ENCODE measurements around the gene FAIM2. TPM values are rescaled to one million over a fixed set of nuclear protein-coding genes. Genes with fewer than 3 reads are reported as not detected.

The FAIM2 gene
- total RNA-seq, 1 experiment from 2014 or later, result 0.18 TPM

GRCh38 chr12:49868952-49869815, 34.5 kb downstream of the FAIM2 start:
- no peak overlapping the region for H3K4me3 ChIP-seq (ENCODE audit: low read length)
- H3K4me2 ChIP-seq (ENCODE audit: low read length), result no peak overlapping the region
- CTCF ChIA-PET, result no interaction called here
- H3F3A ChIP-seq (ENCODE audit: low read length, unreplicated experiment), result no peaks in the 10 kb centered on the region
- H3K79me2 ChIP-seq (ENCODE audit: low read length), result no peaks in the 10 kb centered on the region
- TF ChIP-seq EZH2 (IDR thresholded peaks at IDR 0.05; ENCODE audit: low read length, unreplicated experiment), result no peak
- TF ChIP-seq, protein P1, sequence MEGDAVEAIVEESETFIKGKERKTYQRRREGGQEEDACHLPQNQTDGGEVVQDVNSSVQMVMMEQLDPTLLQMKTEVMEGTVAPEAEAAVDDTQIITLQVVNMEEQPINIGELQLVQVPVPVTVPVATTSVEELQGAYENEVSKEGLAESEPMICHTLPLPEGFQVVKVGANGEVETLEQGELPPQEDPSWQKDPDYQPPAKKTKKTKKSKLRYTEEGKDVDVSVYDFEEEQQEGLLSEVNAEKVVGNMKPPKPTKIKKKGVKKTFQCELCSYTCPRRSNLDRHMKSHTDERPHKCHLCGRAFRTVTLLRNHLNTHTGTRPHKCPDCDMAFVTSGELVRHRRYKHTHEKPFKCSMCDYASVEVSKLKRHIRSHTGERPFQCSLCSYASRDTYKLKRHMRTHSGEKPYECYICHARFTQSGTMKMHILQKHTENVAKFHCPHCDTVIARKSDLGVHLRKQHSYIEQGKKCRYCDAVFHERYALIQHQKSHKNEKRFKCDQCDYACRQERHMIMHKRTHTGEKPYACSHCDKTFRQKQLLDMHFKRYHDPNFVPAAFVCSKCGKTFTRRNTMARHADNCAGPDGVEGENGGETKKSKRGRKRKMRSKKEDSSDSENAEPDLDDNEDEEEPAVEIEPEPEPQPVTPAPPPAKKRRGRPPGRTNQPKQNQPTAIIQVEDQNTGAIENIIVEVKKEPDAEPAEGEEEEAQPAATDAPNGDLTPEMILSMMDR (conservative IDR thresholded peaks at IDR 0.05; ENCODE audit: low read depth, low read length), result no peak
- TF ChIP-seq EZH2phosphoT487 (IDR thresholded peaks at IDR 0.05; ENCODE audit: borderline replicate concordance, low read length), result no peak
- intact Hi-C loops (cut with micrococcal nuclease), result loop anchor here (10.0 kb wide), 1 partner anchor 96 kb away; the partner anchor contains the start of gene AQP5
- no peaks in the 10 kb centered on the region for H4K20me1 ChIP-seq (ENCODE audit: low read length)
- POLR2A ChIA-PET (ENCODE audit: unreplicated experiment), result interaction anchor here (0.6 kb wide), 1 partner anchor 179 kb away, joined by 6 read pairs; no protein-coding TSS in a partner anchor
- H3K27me3 ChIP-seq (ENCODE audit: low read length), result no peaks in the 10 kb centered on the region
- no peaks in the 10 kb centered on the region for H3K36me3 ChIP-seq (ENCODE audit: low read depth, low read length)
- peaks cover 8% of the 10 kb centered on the region for H3K4me1 ChIP-seq (ENCODE audit: insufficient read depth, low read length)
- H2AFZ ChIP-seq (ENCODE audit: low read length), result no peak overlapping the region
- ATAC-seq, result no peak
- no peak for DNase-seq
- H3K9me3 ChIP-seq (ENCODE audit: low read length), result no peaks in the 10 kb centered on the region
- H3K27ac ChIP-seq (ENCODE audit: low read length), result no peak overlapping the region
- H3K9ac ChIP-seq (ENCODE audit: low read length), result no peak overlapping the region
- H3K9me2 ChIP-seq (replicated peaks; ENCODE audit: low read length), result no peaks in the 10 kb centered on the region
- BruUV-seq (replicated peaks), result no TSS peak

GRCh38 chr12:49868449-49868848, 35.3 kb downstream of the FAIM2 start:
- no peak overlapping the region for H3K4me2 ChIP-seq (ENCODE audit: low read length)

More at GRCh38 chr12:49868449-49868848, 35.3 kb downstream of the FAIM2 start:
- Histone ChIP-seq H3K4me3 (ENCODE audit: low read length) (no peak overlapping the region), H4K20me1 (ENCODE audit: low read length) (no peaks in the 10 kb centered on the region), H3K79me2 (ENCODE audit: low read length) (no peaks in the 10 kb centered on the region), H2AFZ (ENCODE audit: low read length) (no peak overlapping the region), H3K4me1 (ENCODE audit: insufficient read depth, low read length) (peaks cover 8% of the 10 kb centered on the region), H3K27me3 (ENCODE audit: low read length) (no peaks in the 10 kb centered on the region), H3K27ac (ENCODE audit: low read length) (no peak overlapping the region), H3K9ac (ENCODE audit: low read length) (no peak overlapping the region), H3K9me3 (ENCODE audit: low read length) (no peaks in the 10 kb centered on the region), H3F3A (ENCODE audit: low read length, unreplicated experiment) (no peaks in the 10 kb centered on the region), H3K36me3 (ENCODE audit: low read depth, low read length) (no peaks in the 10 kb centered on the region), H3K9me2 (replicated peaks; ENCODE audit: low read length) (no peaks in the 10 kb centered on the region)
- ChIA-PET CTCF (interaction anchor here (1.3 kb wide), 1 partner anchor 77 kb away, joined by 5 read pairs; no protein-coding TSS in a partner anchor), POLR2A (ENCODE audit: unreplicated experiment) (interaction anchor here (0.6 kb wide), 1 partner anchor 179 kb away, joined by 6 read pairs; no protein-coding TSS in a partner anchor)
- DNase-seq (no peak), ATAC-seq (no peak)
- TF ChIP-seq, protein P1 (conservative IDR thresholded peaks at IDR 0.05; ENCODE audit: low read depth, low read length), result no peak
- no peak for TF ChIP-seq EZH2phosphoT487 (IDR thresholded peaks at IDR 0.05; ENCODE audit: borderline replicate concordance, low read length)
- TF ChIP-seq EZH2 (IDR thresholded peaks at IDR 0.05; ENCODE audit: low read length, unreplicated experiment), result no peak
- intact Hi-C loops (cut with micrococcal nuclease), result loop anchor here (10.0 kb wide), 1 partner anchor 96 kb away; the partner anchor contains the start of gene AQP5
- no TSS peak for BruUV-seq (replicated peaks)

Measured in PC-3 (cell line).